Mesothelial cell of epicardium (in vitro differentiated cells): ENCODE results near the gene AMZ1. TPM values are rescaled to one million over a fixed set of nuclear protein-coding genes. Genes with fewer than 3 reads are reported as not detected.
"Not testable (repeated sequence)": the region's sequence is repeated elsewhere in the genome, so short reads cannot be mapped to it uniquely, and the experiment has no call there.

Source experiments
- DNase-seq, 2 experiments: peaks; one replicate each; pipeline ENCODE4 v3.0.0; 2021; ENCODE audit warnings: low spot score in 2 of 2; ENCODE audit not compliant: unreplicated experiment in 2 of 2
- H3K27ac Mint-ChIP-seq: 2 replicates; pipeline ENCODE4 v1.8.0; 2021; ENCODE audit warnings: mixed read lengths
- H3K27me3 Mint-ChIP-seq: 2 replicates; pipeline ENCODE4 v1.8.0; 2021; ENCODE audit warnings: low read depth, mixed read lengths
- H3K36me3 Mint-ChIP-seq: 2 replicates; pipeline ENCODE4 v1.8.0; 2021; ENCODE audit warnings: mixed read lengths
- H3K4me1 Mint-ChIP-seq: 2 replicates; pipeline ENCODE4 v1.8.0; 2021; ENCODE audit warnings: mixed read lengths
- H3K4me3 Mint-ChIP-seq: 2 replicates; pipeline ENCODE4 v1.8.0; 2021; ENCODE audit warnings: mild to moderate bottlenecking, moderate library complexity, mixed read lengths
- H3K9me3 Mint-ChIP-seq: 2 replicates; pipeline ENCODE4 v1.8.0; 2021; ENCODE audit warnings: mixed read lengths
- CTCF ChIP-seq: fragments of 200-600 bp; sonication (generic); IDR thresholded peaks from one replicate; pipeline ENCODE4 v1.5.0; 2021; ENCODE audit warnings: antibody characterized with exemption; ENCODE audit not compliant: unreplicated experiment
- total RNA-seq: library from RNA; stranded (reverse); gene quantifications from 3 replicates; pipeline ENCODE4 v1.2.1, GENCODE V29; 2021

AMZ1 gene
- total RNA-seq, 1 donor from 2014 or later: 0.13 TPM

GRCh38 chr7:2734751-2735571 is 47.0 kb downstream of the AMZ1 start:
- Mint-ChIP-seq H3K27me3 (no peaks in the 10 kb centered on the region), H3K4me3 (no peak overlapping the region), H3K4me1 (peaks cover 37% of the 10 kb centered on the region), H3K9me3 (peaks cover 7% of the 10 kb centered on the region), H3K36me3 (peaks cover 42% of the 10 kb centered on the region), H3K27ac (no peak overlapping the region)
- no peak for DNase-seq
- TF ChIP-seq CTCF: no peak

DNA sequence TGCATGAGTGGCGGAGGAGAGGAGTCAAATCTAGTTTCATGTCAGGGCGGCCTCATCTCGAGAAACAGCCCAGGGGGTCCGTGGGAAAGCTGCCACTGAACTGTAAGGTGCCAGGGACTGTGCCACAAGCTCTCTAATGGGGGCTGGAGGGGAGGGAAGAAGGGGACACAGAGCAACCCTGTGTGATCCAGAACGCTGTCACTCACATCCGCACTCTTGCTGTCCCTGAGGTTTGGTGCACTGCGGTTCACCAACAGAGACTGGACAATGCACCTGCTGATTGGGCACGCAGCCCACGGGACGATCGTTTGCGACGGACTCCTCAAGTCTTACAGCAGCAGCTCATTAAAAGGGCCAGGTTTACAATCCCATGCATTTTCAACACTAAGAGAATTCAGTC is 47.7 kb downstream of the AMZ1 start:
- DNase-seq: no peak
- Mint-ChIP-seq H3K36me3 (peaks cover 44% of the 10 kb centered on the region), H3K27ac (no peak overlapping the region), H3K4me3 (no peak overlapping the region), H3K27me3 (no peaks in the 10 kb centered on the region), H3K9me3 (peaks cover 7% of the 10 kb centered on the region), H3K4me1 (peaks cover 29% of the 10 kb centered on the region)
- TF ChIP-seq CTCF: no peak

DNA sequence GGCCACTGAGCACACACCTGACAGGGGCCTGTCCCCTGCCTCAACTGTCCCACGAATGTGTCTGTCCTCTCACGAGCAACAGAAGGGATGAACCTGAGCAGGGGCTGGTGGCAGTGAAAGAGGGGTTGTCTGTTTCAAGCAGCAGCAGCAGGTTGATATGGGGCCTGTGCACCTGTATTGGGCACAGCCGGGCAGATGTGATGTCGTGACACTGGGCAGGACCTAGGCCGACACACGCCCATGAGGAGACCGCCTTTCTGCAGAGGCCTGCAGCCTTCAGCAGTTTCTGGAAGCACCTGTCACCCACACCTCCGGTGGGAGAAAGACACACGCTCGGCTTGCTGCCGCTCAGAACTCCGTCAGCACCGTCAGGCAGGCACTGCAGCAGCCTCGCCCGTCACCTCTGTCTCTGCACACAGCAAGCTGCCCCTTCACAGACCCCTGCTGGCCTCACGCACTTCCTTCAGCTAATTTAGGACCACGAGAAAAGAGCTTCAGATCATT is 48.5 kb downstream of the AMZ1 start:
- Mint-ChIP-seq H3K36me3 (peaks cover 37% of the 10 kb centered on the region), H3K4me1 (peaks cover 23% of the 10 kb centered on the region), H3K4me3 (no peak overlapping the region), H3K27ac (no peak overlapping the region), H3K9me3 (peaks cover 7% of the 10 kb centered on the region), H3K27me3 (no peaks in the 10 kb centered on the region)
- DNase-seq: no peak
- TF ChIP-seq CTCF: no peak

DNA sequence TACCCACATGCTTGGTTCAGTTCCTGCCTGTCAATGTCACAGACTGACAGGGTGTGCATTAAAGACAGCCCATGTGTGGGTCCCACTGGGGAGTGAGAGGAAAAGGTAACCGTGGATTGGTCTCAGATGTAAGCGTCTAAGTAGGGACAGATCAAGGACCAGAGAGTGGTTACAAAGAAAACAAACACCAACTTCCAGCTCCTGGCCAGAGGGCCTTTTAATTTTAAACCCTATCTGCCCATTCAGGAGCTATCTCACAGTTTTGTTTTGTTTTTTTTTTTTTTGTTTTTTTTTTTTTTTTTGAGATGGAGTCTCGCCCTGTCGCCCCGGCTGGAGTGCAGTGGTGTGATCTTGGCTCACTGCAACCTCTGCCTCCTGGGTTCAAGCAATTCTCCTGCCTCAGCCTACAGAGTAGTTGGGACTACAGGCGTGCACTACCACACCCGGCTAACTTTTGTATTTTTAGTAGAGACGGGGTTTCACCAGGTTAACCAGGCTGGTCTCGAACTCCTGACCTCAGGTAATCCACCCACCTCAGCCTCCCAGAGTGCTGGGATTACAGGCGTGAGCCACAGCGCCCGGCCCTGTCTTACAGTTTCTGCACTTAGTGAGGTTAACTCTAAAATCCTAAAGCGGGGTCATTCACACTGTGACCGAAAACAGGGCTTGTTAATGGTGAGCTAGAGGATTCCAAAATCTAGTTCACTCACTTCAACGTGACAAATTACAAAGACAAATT is 49.2 kb downstream of the AMZ1 start:
- not testable (repeated sequence) for H3K27me3 Mint-ChIP-seq, H3K27ac Mint-ChIP-seq, H3K9me3 Mint-ChIP-seq, H3K4me3 Mint-ChIP-seq, DNase-seq
- Mint-ChIP-seq H3K36me3 (peaks cover 30% of the 10 kb centered on the region), H3K4me1 (peaks cover 16% of the 10 kb centered on the region)

DNA sequence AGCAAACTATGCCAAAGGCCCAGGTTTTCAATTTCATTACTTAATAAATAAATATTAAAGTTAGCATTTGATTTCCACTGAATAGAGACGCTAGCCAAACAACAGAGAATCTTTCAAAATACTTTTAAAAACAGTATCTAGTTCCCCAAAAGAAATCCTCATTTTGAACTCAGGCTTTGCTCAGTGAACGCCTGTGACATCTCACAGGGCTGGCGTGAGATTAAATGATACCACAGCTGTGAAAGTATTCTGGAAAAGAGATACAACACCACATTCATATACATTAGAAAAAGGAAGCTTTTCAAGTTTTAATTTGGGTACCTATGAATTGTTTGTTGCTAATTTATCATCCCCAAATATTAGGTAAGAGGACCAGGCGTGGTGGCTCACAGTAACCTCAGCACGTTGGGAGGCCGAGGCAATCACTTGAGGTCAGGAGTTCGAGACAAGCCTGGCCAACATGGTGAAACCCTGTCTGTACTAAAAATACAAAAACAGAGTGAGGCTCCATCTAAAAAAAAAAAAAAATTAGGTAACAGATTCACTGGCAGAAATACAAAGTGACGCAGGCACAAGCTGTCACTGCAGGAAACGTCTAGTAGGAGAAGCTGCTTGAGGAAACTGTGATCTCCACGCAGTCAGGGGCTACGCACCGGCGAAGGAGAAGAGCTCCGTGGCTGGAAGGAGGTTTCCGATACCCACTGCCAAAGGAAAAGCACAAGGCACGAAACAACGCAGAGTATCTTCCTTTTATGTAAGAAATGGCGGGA is 50.0 kb downstream of the AMZ1 start:
- H3K9me3 Mint-ChIP-seq: peaks cover 8% of the 10 kb centered on the region
- TF ChIP-seq CTCF: no peak
- DNase-seq: no peak
- H3K27me3 Mint-ChIP-seq: no peaks in the 10 kb centered on the region
- H3K27ac Mint-ChIP-seq: peak overlapping the region; percentile 80
- H3K36me3 Mint-ChIP-seq: peaks cover 32% of the 10 kb centered on the region
- no peak overlapping the region for H3K4me3 Mint-ChIP-seq
- peaks cover 16% of the 10 kb centered on the region for H3K4me1 Mint-ChIP-seq
